ENCODE results near the gene VPS51. TPM values are rescaled to one million over a fixed set of nuclear protein-coding genes. Genes with fewer than 3 reads are reported as not detected.

VPS51 gene
- total and polyA plus RNA-seq, 9 of the 15 experiments (the other 6 are each of a cell fraction or from before 2014, with no cell fraction given): 1.8 to 143 (median 46.8) TPM

DNA sequence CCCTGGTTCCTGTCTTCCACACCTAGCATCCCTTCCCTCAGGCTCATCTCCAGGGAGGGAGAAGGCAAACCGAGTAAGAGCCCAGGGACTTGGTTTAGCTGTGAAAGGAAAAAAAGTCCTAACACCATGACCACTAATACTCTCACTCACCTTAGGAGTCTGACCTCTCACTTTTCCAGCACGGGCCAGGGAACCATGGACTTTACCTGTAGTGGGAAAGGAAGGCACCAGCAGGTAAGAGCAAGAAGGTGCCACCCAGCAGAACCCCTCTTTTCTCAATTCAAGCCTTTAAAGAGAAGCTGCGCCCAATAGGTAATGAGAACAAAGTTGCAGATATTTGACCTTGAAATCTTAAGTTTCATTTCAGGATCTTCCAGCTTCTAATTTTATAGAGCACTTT is 24.8 kb downstream of the VPS51 start:
- no peaks in the 10 kb centered on the region for H3K9me3 ChIP-seq (replicated peaks; ENCODE audit: control insufficient read depth, insufficient read depth, low read depth, low read length)
- peak overlapping the region; percentile 96 for H3K27ac ChIP-seq (ENCODE audit: extremely low read depth, low read depth, low read length)
- 57% methylated on average over 3 of the region's 3 CpGs for WGBS (ENCODE audit: insufficient coverage, low coverage, missing lambda C conversion rate)
- in situ Hi-C loops (cut with MboI): no loop called here
- no peak for FAIRE-seq
- H3K36me3 ChIP-seq (ENCODE audit: control insufficient read depth, insufficient read depth, low read length): peaks cover 71% of the 10 kb centered on the region
- no peaks in the 10 kb centered on the region for H3K9me1 ChIP-seq (ENCODE audit: control insufficient read depth, insufficient read depth, low read length)
- TF ChIP-seq ZNF263 (CRISPR knock-in tag; IDR thresholded peaks at IDR 0.05; ENCODE audit: borderline replicate concordance): 0 out of 2 replicates have a peak, but pooled peaks have one; percentile 7
- TF ChIP-seq NFIX (CRISPR knock-in tag; IDR thresholded peaks at IDR 0.05; ENCODE audit: low read depth): no peak
- TF ChIP-seq RBFOX2 (IDR thresholded peaks at IDR 0.05; ENCODE audit: low read depth, low read length): no peak
- TF ChIP-seq, protein P1, sequence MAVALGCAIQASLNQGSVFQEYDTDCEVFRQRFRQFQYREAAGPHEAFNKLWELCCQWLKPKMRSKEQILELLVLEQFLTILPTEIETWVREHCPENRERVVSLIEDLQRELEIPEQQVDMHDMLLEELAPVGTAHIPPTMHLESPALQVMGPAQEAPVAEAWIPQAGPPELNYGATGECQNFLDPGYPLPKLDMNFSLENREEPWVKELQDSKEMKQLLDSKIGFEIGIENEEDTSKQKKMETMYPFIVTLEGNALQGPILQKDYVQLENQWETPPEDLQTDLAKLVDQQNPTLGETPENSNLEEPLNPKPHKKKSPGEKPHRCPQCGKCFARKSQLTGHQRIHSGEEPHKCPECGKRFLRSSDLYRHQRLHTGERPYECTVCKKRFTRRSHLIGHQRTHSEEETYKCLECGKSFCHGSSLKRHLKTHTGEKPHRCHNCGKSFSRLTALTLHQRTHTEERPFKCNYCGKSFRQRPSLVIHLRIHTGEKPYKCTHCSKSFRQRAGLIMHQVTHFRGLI (CRISPR knock-in tag; IDR thresholded peaks at IDR 0.05): no peak
- no peak for TF ChIP-seq FIP1L1 (IDR thresholded peaks at IDR 0.05; ENCODE audit: low read depth, low read length, poor library complexity, severe bottlenecking)
- TF ChIP-seq, protein P2, sequence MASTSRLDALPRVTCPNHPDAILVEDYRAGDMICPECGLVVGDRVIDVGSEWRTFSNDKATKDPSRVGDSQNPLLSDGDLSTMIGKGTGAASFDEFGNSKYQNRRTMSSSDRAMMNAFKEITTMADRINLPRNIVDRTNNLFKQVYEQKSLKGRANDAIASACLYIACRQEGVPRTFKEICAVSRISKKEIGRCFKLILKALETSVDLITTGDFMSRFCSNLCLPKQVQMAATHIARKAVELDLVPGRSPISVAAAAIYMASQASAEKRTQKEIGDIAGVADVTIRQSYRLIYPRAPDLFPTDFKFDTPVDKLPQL (IDR thresholded peaks at IDR 0.05; ENCODE audit: extremely low read depth, insufficient read length): no peak
- no peak overlapping the region for H2AFZ ChIP-seq (ENCODE audit: low read depth, low read length)
- ChIA-PET POLR2A (interaction anchor here (0.6 to 9.5 kb wide), 11 partner anchors 9 to 738 kb away, joined by 3 to 182 read pairs (median 3); partner anchors contain the start of genes CAPN1, SPDYC, SYVN1 and TM7SF2), CTCF (ENCODE audit: low intra/inter-chr PET ratio) (interaction anchor here (1.1 kb wide), 1 partner anchor 107 kb away, joined by 3 read pairs; the partner anchor contains the start of gene ARL2)
- ATAC-seq: no peak
- no TSS peak for BruUV-seq (replicated peaks)
- peaks cover 4% of the 10 kb centered on the region; the same call in 1 of the 2 replicates for H4K20me1 ChIP-seq (replicated peaks; ENCODE audit: control insufficient read depth, insufficient read depth, low read length)
- peaks cover 21 to 34% of the 10 kb centered on the region in 2 experiments; a peak in 4 of 5 replicates for H3K4me1 ChIP-seq (replicated peaks in 1 of 2; ENCODE audit: control insufficient read depth in 2 of 2, insufficient read depth in 2 of 2, low read length in 2 of 2)
- intact Hi-C loops (cut with micrococcal nuclease): no loop called here
- H3K4me3 ChIP-seq: peak overlapping the region; percentile 98
- no peaks in the 10 kb centered on the region for H3K27me3 ChIP-seq (ENCODE audit: control insufficient read depth in 2 of 2, insufficient read depth in 2 of 2, low read length in 2 of 2)
- H3K79me2 ChIP-seq (ENCODE audit: control insufficient read depth, insufficient read depth, low read length): peaks cover 73% of the 10 kb centered on the region
- peak overlapping the region; percentile 100 for H3K4me2 ChIP-seq (ENCODE audit: insufficient read depth, low read length)
- DNase-seq (ENCODE audit: extremely low read depth in 1 of 4, low spot score in 3 of 4): peak in 1 of 4 experiments; percentile 3
- H3K9ac ChIP-seq (ENCODE audit: insufficient read depth in 1 of 2, low read depth in 2 of 2, low read length in 2 of 2): peak overlapping the region; percentile 98; a peak in 3 of 4 replicates

All from K562 (cell line).